Right cardiac atrium (tissue), 5 donors: ENCODE measurements around the gene CNNM1. TPM values are rescaled to one million over a fixed set of nuclear protein-coding genes. Genes with fewer than 3 reads are reported as not detected.

ENCODE experiments used
- ATAC-seq, 2 donors: fragments of 200-7000 bp; cut with Tn5 transposase; one replicate each; pipeline versions ENCODE4 v1.8.0 to v1.9.1; 2020; ENCODE audit warnings: moderate library complexity in 2 of 2, mild to moderate bottlenecking in 1 of 2
- DNase-seq, 3 donors: peaks; one replicate each; pipeline ENCODE4 v3.0.0-alpha.2; 2020
- H3K27ac ChIP-seq: one replicate; pipeline ENCODE4 v1.5.1; 2013; ENCODE audit warnings: mild to moderate bottlenecking, low read length, control low read depth, moderate library complexity
- H3K27me3 ChIP-seq: one replicate; pipeline ENCODE4 v1.6.1; 2013; ENCODE audit not compliant: control insufficient read depth, insufficient read depth
- H3K4me1 ChIP-seq: one replicate; pipeline ENCODE4 v1.6.1; 2013; ENCODE audit warnings: low read length; ENCODE audit not compliant: control insufficient read depth, insufficient read depth
- H3K4me3 ChIP-seq: one replicate; pipeline ENCODE4 v1.5.1; 2013; ENCODE audit warnings: low read length, control low read depth
- H3K9me3 ChIP-seq: one replicate; pipeline ENCODE4 v1.6.1; 2013; ENCODE audit warnings: low read length; ENCODE audit not compliant: control insufficient read depth
- WGBS: extraction: QIAGEN DNeasy Blood & Tissue Kit; methylation state at CpG from one replicate; pipeline ENCODE4 v1.1.7; 2013; 5-methylcytosine and 5-hydroxymethylcytosine counted together
- intact Hi-C, 4 donors: fragments of 100-400 bp; cut with DNase I; formaldehyde crosslinking; loops; one replicate each; pipeline versions ENCODE4 v1.11.0 to v1.14.0; 2022 to 2023
- polyA plus RNA-seq: library from polyadenylated mRNA; stranded (reverse); fragments of 200-250 nt; gene quantifications from one replicate; pipeline ENCODE4 v1.2.3, GENCODE V29; 2013
- total RNA-seq, 4 donors: library from RNA; stranded (reverse); fragmentation: NEBNext Ultra II Directional; extraction: Animal tissue kit (Norgen Biotek cat#: 25700); gene quantifications; one replicate each; pipeline ENCODE4 v1.2.1, GENCODE V29; 2021
- donor health status: healthy with polysubstance abuse.
- donor health status: DM: no; HTN: yes; CAD: no.
- donor health status: DM: no; HTN: no; CAD: no.
- donor health status: DM: no; HTN: yes; CAD: no; lungs with severe emphysema.
- donor health status: DM: yes; HTN: yes; CAD: no.

The CNNM1 gene
- total and polyA plus RNA-seq, 5 donors, result 0.03 to 0.29 (median 0.20) TPM

DNA sequence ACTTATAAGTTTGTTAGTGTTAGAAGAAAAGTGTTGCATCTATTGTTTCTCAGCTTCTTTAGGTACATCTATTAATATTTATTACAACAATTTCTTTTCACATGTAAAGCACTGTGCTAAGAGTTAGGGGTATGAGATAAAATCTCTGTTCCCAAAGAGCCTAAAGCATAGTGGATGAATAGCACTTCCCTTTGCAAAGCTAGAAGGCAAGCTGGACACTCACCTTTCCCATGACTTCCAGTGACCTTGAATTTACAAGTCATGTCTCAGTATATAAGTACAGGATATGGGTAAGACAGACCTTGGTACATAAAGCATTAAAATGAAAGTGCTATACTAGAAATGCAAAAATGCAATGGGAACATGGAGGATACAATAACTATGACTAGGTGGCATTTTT lies 8.7 kb downstream of the CNNM1 start:
- no peak overlapping the region for H3K27ac ChIP-seq
- H3K4me1 ChIP-seq, result peaks cover 1% of the 10 kb centered on the region
- no peak for ATAC-seq
- H3K27me3 ChIP-seq, result no peaks in the 10 kb centered on the region
- intact Hi-C loops, result no loop called here
- DNase-seq, result no peak
- H3K4me3 ChIP-seq, result no peak overlapping the region
- no peaks in the 10 kb centered on the region for H3K9me3 ChIP-seq

DNA sequence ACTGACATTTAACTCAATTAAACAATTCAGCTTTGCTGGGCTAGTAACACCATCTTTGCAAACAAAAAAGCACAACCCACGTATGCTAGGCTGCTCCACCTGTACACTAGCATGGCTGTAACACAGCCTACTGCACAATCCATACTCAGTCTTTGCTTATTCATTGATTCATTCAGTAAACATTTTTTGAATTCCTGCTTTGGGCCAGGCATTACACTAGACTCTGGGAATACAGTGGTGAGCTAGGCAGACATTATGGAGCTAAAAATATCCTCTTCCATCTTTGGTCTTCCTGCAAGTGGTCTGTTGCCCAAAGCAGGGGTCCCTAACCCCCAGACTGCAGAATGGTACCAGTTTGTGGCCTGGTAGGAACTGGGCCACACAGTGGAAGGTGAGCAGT lies 9.9 kb downstream of the CNNM1 start:
- H3K4me1 ChIP-seq, result peaks cover 1% of the 10 kb centered on the region
- H3K9me3 ChIP-seq, result no peaks in the 10 kb centered on the region
- no peaks in the 10 kb centered on the region for H3K27me3 ChIP-seq
- no peak overlapping the region for H3K27ac ChIP-seq
- H3K4me3 ChIP-seq, result no peak overlapping the region
- 69% methylated on average over 1 of the region's 1 CpG for WGBS
- DNase-seq, result no peak
- no peak for ATAC-seq
- intact Hi-C loops, result no loop called here

DNA sequence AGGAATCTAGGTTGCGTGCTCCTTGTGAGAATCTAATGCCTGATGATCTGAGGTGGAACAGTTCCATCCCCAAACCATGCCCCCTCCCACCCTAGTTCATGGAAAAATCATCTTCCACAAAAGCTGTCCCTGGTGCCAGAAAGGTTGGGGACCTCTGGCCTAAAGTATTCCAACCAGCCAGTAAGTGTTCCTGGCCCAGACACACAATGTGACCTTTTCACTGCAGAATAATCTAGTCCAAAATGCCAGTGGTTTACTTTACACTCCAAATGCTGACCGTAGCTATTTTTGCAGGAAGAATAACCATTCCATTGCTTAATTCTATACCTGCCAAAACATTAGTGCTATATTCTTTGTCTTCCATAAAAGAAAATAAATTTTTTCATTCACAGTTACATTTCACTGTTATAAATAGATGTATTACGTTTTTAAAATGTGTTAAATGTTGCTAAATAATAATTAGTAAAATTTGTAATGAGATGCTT lies 10.4 kb downstream of the CNNM1 start:
- Histone ChIP-seq H3K27ac (no peak overlapping the region), H3K9me3 (no peaks in the 10 kb centered on the region), H3K4me1 (peaks cover 1% of the 10 kb centered on the region), H3K4me3 (no peak overlapping the region), H3K27me3 (no peaks in the 10 kb centered on the region)
- no peak for ATAC-seq
- DNase-seq, result no peak
- intact Hi-C loops, result no loop called here
- WGBS, result 79% methylated on average over 3 of the region's 3 CpGs

DNA sequence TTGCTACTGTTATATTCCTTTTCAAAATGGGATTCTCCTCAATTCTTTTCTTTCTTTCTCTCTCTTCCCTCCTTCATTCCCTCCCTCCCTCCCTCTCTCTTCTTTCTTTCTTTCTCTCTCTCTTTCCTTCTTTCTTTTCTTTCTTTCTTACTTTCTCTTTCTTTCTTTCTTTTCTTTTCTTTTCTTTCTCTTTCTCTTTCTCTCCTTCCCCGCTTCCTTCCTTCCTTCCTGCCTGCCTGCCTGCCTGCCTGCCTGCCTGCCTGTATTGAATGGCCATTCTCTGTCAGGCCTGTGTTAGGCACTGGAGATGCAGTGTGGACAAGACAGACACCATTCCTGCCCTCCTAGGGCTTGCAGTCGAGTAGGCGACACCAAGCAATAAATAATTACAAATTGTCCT lies 11.5 kb downstream of the CNNM1 start:
- ATAC-seq, result no peak
- H3K4me3 ChIP-seq, result no peak overlapping the region
- H3K9me3 ChIP-seq, result no peaks in the 10 kb centered on the region
- no peaks in the 10 kb centered on the region for H3K27me3 ChIP-seq
- H3K27ac ChIP-seq, result no peak overlapping the region
- no peak for DNase-seq
- H3K4me1 ChIP-seq, result peaks cover 1% of the 10 kb centered on the region
- intact Hi-C loops, result no loop called here
- 91% methylated on average over 3 of the region's 3 CpGs for WGBS

DNA sequence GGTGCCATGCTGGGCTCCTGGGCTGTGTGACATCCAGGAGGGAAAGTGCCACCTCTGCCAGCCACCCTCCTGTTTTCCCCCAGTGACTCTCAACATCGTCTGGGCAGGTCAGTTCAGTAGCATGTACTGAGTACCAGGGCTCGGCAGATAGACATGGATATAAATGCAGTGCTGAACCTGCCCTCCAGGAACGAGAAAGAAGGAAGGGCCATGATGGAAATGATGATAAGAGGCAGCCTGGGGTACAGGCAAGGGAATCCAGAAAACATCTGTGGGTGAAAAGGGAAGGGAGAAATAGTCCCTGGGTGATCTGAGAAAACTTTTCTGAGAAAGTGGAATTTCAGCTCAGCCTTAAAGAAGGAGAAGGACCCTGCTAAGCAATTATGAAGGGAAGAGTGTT lies 12.1 kb downstream of the CNNM1 start:
- Histone ChIP-seq H3K27me3 (no peaks in the 10 kb centered on the region), H3K27ac (no peak overlapping the region), H3K4me1 (peaks cover 1% of the 10 kb centered on the region), H3K9me3 (no peaks in the 10 kb centered on the region), H3K4me3 (no peak overlapping the region)
- ATAC-seq, result no peak
- no peak for DNase-seq
- WGBS, result 54% methylated on average over 3 of the region's 3 CpGs
- intact Hi-C loops, result no loop called here

DNA sequence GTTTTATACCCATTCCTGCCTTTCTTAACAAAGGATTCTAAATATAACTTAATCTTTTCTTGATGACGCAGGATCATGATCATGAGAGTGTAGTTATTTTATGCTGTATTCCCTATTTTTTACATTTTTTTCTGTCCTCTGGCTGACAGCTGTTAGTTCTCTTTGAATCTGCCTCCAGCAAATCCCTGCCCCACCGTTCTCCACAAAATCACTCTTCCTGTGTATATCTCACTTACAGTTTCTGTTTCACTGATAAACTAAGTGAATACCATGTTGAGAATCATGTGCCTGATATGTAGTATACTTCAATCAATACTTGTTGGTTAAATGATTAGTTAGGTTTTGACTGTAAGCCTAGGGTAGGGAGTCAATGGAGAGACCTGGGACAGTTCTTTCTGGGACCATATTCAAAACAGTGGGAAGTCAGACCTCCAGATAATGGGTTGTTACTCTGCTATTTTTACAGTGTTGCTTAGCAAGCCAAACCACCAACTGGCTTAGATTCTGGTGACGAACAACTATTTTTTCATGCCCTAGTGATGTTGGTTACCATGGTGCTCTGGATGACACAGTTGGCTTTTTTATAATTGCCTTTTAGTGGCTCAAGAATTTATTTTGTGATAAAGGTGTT lies 12.8 kb downstream of the CNNM1 start:
- intact Hi-C loops, result no loop called here
- Histone ChIP-seq H3K27me3 (no peaks in the 10 kb centered on the region), H3K27ac (no peak overlapping the region), H3K4me3 (peak overlapping the region; percentile 9), H3K9me3 (no peaks in the 10 kb centered on the region), H3K4me1 (peaks cover 1% of the 10 kb centered on the region)
- WGBS, result 27% methylated on average over 3 of the region's 3 CpGs
- no peak for ATAC-seq
- DNase-seq, result no peak

DNA sequence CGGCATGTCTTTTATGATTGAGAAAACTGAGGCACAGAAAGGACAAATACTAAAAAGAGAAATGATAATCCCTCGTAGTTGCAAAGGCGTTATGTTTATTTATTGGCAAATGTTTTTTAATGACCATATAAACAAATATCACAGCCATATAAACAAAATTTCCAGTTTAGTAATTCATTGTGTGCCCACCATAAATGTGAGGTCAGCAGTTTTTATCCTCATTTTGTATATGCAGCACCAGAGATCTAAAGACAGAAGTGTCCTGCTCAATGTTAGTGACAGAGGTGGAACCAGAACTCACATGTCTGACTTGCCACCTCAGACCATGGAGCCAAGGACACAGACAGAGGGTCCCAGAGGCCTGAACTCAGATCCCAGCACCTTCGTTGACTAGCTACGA lies 14.1 kb downstream of the CNNM1 start:
- H3K27ac ChIP-seq, result no peak overlapping the region
- H3K9me3 ChIP-seq, result no peaks in the 10 kb centered on the region
- 91% methylated on average over 5 of the region's 5 CpGs for WGBS
- H3K4me1 ChIP-seq, result peaks cover 1% of the 10 kb centered on the region
- no peak for DNase-seq
- intact Hi-C loops, result no loop called here
- no peaks in the 10 kb centered on the region for H3K27me3 ChIP-seq
- no peak overlapping the region for H3K4me3 ChIP-seq
- ATAC-seq, result no peak

DNA sequence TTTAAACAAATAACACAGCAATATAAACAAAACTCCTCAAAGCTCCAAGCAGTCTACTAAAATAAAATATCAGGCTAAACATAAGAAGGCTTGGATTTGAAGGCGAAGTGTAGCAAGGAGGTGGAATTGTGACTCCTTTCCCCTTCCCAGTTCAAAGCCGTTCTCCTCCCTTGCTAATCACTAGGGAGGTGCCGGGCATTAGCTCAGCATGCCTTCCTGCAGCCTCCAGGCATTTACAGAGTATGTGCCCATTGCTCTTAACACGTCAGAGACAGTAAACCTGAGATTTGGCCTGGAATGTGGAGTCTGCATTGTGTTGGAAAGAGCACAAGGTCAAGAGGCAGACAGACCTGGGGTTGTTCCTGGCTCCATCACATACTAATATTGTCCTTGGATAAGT lies 15.6 kb downstream of the CNNM1 start:
- 58% methylated on average over 4 of the region's 4 CpGs for WGBS
- intact Hi-C loops, result no loop called here
- DNase-seq, result no peak
- Histone ChIP-seq H3K27ac (no peak overlapping the region), H3K4me1 (peaks cover 1% of the 10 kb centered on the region), H3K4me3 (no peak overlapping the region), H3K9me3 (no peaks in the 10 kb centered on the region), H3K27me3 (no peaks in the 10 kb centered on the region)
- no peak for ATAC-seq

DNA sequence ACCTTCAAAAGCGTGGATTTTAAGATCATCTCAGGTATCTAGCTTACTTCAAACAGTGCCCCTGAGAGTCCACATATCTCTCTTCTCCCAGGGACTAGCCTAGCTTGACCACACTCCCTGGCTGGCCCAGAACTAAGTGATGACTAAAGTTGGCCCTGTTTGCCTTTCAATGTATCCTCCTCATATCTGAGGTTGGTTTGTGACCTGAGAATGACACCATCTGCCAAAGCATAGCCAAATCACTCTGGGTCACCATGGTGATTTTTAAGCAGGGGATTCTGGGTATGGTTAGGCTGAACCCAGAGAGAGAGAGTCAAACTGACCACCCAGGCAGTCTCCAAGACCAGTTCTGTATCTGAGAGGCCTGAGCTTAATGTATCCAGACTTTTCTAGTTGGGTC lies 16.2 kb downstream of the CNNM1 start:
- no peak overlapping the region for H3K27ac ChIP-seq
- intact Hi-C loops, result no loop called here
- no peak for ATAC-seq

DNA sequence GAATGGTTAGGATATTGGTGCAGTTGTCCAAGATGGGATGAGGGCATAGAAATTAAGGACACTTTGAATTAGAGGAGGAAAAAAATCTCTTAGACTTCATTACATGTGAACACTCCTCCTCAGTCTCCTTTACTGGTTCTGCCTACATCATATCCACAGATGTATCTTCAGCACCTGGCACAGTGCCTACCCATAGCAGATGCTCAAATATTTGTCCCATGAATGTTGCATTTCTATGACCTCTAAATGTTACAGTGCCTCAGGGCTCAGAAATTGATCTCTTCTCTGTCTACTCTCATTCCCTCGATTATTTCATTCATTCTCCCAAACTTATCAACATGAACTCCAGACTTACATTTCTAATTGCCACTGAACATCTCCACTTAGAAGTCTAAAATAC lies 17.1 kb downstream of the CNNM1 start:
- WGBS, result 79% methylated on average over 1 of the region's 1 CpG
- H3K4me1 ChIP-seq, result no peaks in the 10 kb centered on the region
- no peak overlapping the region for H3K27ac ChIP-seq

More for the DNA sequence above, 16.2 kb downstream of the CNNM1 start:
- H3K9me3 ChIP-seq, result no peaks in the 10 kb centered on the region
- peaks cover 1% of the 10 kb centered on the region for H3K4me1 ChIP-seq
- DNase-seq, result no peak
- no peak overlapping the region for H3K4me3 ChIP-seq
- H3K27me3 ChIP-seq, result no peaks in the 10 kb centered on the region
- 82% methylated on average over 1 of the region's 1 CpG for WGBS

DNA sequence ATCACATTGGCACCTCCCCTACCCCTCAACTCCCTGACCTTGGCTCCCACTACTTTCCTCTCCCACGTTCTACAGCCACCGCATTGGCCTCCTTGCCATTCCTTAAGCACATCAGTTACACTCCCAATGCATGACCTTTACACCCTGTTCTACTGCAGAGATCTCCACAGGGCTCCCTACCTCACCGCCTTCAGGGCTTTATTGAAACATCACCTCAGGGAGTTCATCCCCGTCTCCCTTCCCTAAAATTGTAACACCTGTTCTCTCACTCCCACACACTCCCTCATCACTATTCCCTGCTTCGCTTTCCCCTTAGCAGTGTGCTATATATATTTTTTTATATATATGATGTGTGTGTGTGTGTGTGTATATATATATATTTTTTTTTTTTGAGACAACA lies 18.5 kb downstream of the CNNM1 start:
- WGBS, result 77% methylated on average over 5 of the region's 5 CpGs
- H3K4me3 ChIP-seq, result no peak overlapping the region

More for the DNA sequence above, 17.1 kb downstream of the CNNM1 start:
- DNase-seq, result no peak
- no peaks in the 10 kb centered on the region for H3K9me3 ChIP-seq
- no peaks in the 10 kb centered on the region for H3K27me3 ChIP-seq
- ATAC-seq, result no peak
- intact Hi-C loops, result no loop called here
- H3K4me3 ChIP-seq, result no peak overlapping the region

DNA sequence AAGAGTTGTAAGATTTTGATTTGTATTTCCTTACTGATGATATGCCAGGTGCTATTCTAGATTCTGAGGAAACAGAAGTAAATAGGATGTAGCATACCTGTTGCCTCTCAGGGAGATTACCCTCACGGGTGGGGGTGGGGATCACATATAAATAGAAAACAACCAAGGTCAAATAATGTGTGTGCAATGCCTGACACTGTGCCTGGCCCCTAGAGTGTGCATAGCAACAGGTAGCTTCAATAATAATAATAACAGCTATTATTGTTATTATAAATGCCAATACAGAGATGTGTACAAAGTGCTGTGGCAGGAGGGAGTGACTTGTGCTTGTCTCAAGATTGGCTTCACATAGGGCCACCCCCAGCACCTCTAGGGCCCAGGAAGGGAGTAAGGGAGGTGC lies 24.0 kb downstream of the CNNM1 start:
- Histone ChIP-seq H3K9me3 (no peaks in the 10 kb centered on the region), H3K4me1 (no peaks in the 10 kb centered on the region), H3K4me3 (no peak overlapping the region), H3K27me3 (no peaks in the 10 kb centered on the region), H3K27ac (no peak overlapping the region)
- intact Hi-C loops, result no loop called here
- DNase-seq (no peak), ATAC-seq (no peak)
- 75% methylated on average over 1 of the region's 1 CpG for WGBS

More for the DNA sequence above, 18.5 kb downstream of the CNNM1 start:
- ATAC-seq (no peak), DNase-seq (no peak)
- intact Hi-C loops, result no loop called here
- Histone ChIP-seq H3K27me3 (no peaks in the 10 kb centered on the region), H3K27ac (no peak overlapping the region), H3K4me1 (no peaks in the 10 kb centered on the region), H3K9me3 (no peaks in the 10 kb centered on the region)
